GM19455 (cell line): Measurements from ENCODE around the gene RGS3.

Experiments used
- ATAC-seq: cut with Tn5 transposase; IDR thresholded peaks from one replicate; pipeline ENCODE4 v1.9.1; 2021; ENCODE audit not compliant: unreplicated experiment

RGS3 gene

DNA sequence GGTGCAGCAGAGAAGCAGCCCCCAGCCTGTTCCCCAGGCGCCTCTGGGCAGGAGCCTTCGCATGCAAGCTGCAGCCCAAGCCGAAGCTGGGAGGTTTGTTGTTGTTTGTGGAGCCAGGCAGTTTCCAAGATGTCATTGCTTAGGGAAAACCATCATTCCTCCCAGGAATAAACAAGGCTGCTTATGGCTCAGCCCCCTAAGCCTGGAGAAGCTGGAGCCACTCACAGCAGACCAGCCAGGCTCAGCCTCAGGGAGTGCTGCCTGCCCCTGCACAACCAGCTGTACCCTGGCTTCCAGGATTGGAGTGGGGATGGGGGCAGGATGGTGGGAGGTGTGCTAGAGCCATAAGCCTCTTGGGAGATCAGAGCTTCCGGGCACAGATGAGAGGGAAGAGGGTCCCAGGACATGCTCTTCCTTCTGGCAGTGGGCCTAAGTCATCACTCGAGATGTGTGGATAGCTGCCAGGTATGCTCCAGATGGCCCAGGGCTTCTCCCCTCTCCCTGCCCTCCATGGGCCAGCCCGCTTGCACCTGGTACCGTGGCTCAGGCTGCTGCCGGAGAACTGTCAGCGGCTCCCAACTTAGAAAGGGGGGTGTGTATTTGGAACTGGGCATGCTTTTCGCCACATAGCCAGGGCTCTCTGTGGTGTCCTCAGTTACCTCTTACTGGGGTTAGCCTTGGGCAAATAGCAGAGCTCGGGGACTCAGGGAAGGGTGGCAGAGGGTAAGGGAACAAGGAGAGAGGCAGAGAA, 105.2 kb downstream of the RGS3 start:
- ATAC-seq: no peak

- ATAC-seq: no peak
These were observed 106.0 kb downstream of the RGS3 start for GRCh38 chr9:113569472-113570060.

DNA sequence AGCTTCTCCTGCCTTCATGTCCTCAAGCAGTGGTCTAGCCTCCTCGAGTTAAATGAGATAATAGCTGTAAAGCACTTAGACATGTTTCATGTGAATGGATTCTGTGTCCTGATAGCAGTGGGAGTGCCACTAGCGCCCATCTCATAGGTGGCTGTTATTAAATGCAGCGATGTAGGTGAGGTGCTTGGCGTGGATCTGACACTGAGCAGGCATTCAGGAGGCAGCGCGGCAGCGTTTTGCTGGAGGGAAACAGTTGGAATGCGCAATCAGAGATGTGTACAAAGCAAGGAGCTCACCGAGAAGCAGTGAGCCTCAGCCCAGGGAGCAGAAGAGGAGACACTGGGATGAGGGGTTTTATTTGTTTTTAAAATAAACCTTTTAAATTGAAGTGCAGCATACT, 106.6 kb downstream of the RGS3 start:
- no peak for ATAC-seq

GRCh38 chr9:113570749-113571711, 107.5 kb downstream of the RGS3 start:
- ATAC-seq: no peak

DNA sequence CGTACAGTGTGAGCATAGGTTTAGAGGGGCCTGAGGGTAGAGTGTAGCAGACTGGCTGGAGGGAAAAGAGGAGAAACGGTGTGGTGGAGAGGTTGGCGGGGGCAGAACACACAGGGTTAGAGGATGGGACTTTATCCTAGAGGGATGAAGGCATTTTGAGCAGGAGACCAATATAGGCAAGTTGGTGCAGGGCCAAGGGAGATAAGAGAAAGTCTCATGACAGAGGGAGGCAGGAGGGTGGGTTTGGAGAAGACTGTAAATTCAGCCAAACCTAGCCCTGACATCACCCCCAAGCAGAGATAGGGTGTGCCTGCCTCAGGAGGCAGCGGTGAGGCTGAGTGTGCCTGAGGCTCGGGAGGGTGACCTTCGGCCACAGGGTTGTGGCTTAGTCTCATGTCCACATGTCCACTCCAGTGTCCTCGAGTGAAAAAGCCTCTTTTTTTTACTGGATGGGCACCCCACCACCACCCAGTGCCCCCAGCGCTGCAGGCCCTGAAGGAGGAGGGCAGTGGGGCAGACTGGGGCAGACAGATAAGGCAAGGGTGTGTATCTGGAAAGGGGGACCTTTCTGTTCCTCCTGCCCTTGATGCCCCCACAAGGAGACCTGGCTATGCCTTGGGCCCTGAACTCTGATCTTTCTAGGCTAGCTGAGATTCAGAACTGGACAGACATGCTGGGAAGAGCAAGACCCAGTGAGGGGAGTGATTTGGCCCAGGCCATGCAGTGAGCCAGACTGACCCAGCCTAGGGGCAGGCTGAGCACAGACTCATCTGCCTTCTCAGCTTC, 108.7 kb downstream of the RGS3 start:
- ATAC-seq: no peak

GRCh38 chr9:113573046-113573958, 109.8 kb downstream of the RGS3 start:
- ATAC-seq: no peak

DNA sequence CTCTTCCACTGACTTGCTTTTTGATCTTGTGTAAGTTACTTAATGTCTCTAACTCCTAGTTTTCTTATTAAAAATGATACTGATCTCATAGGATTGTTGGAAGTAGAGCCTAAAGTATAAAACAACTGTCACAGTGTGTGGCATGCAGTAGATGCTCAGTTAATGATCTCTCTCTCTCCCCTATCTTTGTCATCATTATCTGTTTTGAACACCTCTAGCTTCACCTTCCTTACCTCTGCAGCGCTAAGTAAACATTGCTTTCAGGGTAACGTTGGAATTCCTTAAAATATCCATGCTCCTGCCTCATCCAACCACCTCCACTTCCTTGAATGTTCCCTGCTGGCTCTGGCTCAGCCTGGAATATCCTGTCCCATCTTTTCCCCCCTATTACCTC, 110.4 kb downstream of the RGS3 start:
- no peak for ATAC-seq

- ATAC-seq: no peak
These were observed 111.1 kb downstream of the RGS3 start for GRCh38 chr9:113574441-113575262.

DNA sequence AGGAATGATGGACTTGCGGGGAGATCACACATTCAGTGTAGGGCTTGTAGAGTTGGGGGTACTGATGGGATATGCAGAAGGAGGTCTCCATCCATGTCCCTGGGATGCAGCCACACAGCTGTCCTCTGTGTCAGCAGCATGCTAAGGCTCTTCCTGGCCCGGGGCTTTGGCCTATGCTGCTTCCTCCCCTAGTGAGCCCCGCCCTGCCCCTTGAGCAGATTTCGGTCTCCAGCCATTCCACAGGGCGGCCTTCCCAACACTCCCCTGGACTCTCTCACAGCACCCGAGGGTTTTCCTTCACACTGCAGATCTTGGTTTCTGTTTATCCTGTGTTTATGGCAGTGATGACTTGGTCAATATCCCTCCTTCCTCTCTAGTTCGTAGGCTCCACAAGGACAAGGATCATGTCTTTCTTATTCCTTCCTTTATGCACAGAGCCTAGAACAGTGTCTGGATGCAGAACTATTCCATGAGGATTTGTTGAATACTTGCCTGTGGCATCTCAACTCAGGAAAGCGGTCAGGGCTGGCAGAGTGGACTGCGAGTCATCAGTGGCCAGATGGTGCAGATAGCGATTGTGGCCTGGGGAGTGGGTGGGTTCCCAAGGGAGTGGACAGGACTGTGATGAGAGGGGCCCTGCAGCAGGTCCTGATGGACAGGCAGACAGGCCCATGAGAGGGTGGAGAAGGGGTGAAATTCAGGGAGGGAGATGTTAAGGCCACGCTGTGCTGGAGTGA, 114.2 kb downstream of the RGS3 start:
- ATAC-seq: no peak

DNA sequence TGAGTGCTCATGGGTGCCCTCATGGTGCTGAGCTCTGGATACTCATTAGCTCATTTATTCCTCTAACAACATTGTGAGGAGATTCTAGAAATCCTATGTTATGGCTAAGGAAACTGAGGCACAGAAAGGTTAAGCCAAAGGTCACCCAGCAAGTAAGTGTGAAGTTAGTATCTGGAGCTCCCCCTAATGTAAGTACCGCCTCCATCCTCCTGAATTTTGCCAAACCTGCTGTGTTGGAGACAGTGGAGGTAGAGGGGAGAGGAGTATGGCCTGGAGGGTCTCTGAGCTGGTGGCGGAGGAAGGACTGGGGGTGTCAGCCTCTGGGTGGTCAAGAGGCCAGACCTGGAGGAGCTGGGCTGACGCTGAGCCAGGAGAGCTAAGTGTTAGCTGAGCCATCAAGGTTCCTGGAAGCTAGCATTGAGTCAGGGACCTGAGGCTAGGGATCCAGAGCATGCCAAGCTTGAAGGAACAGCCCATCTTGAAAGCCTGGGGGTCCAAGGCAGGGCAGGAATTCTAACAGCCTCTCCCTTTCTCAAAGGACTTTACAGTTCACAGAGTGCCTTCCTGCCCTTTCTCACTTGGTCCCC, 114.8 kb downstream of the RGS3 start:
- no peak for ATAC-seq

DNA sequence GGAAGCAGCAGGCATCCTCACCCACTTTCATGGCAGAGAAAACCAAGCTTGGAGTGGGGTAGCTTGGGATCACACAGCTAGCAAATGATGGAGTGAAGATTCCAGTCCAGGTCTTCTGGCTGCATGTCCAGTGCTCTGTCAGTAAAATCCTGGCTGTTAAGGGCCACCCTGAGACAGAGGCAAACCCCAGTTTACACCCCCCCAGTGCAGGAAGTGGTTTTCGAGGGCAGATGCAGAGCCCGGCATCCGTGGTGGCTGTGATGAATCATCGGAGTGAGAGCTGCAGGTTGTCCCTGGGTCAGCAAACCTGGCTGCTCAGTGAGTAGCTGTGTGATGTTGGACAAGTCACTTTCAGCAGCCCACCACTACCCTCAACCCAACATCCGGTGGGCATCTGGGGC, 115.4 kb downstream of the RGS3 start:
- peak; percentile 59 for ATAC-seq

GRCh38 chr9:113579283-113580040, 115.9 kb downstream of the RGS3 start:
- ATAC-seq: peak; percentile 25

DNA sequence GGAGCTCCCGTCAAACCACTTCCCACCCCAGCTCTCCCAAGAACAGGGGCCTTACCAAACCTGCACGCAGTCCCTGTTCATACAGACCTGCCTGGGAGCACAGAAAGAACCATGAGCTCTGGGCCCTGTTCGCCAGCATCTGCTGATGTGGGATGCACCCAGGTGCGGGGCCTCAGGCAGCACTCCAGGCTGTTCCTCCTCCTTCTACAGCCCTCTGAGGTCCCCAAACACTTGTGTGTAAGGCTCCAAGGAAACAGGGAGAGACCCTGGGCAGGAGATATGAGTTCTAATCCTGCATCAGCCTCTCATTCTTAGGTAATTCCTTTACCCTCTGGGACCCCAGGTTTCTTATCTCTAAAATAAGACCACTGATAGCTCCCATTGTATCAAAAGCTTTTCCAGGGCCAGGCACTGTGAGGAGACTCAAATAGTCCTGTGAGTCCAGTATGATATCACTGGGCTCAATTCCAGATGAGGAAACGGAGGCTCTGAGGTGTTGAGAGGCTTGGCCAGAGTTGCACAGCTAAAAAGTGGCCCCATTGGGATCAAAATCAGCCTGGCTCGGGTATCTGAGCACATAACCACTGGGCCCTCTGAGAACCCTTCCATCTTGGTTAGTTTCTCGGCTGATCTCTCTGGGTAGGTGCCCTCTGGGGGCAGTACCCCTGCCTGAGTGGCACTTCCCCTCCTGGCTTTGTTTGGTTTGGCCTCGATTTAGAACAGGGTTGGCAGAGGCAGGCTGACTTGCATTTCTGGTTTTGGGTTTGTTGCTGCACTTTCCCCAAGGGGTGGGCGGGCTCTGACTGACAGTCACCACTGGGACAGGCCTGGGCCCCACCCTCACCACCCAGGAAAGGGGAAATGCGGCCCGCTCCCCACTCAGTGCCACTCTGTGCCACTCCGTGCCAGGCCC, 116.8 kb downstream of the RGS3 start:
- ATAC-seq: no peak

- no peak for ATAC-seq
These were observed 117.4 kb downstream of the RGS3 start for GRCh38 chr9:113580954-113581311.

- peak; percentile 89 for ATAC-seq
These were observed 118.6 kb downstream of the RGS3 start for GRCh38 chr9:113581865-113582697.
